ENCODE data around the gene GPR12.

Gene GPR12

DNA sequence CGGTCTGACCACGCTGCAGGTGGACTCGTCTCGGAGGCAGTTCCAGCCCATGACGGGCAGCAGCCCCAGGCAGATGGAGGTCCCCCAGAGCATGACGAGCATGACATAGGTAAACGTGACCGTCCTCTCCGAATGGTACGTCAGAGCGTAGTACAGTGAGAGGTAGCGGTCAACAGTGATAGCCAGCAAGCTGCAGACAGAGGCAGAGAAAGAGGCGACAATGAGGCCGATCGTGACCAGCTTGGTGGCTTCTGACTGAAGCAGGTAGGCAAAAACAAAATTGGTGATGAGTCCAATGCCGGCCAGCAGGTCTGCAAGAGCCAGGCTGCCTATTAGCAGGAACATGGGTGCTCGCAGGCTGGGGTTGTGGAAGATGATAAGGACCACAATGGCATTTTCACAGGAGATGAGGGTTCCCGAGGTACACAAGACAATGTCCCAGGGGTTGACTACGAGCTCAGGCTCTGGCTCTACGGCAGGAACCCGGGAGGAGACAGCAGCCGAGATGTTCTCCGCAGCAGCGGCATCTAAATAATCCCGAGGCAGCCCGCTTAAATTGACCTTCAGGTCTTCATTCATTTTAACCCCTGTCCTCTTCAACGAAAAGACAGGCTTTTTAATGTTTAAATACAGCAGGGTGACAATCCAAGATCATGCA, 1.2 kb downstream of the GPR12 start:
- Histone ChIP-seq H3K4me3 (ENCODE audit: low read length) (no peak overlapping the region), H3F3A (ENCODE audit: control insufficient read depth, insufficient read depth) (no peaks in the 10 kb centered on the region), H3K27me3 (ENCODE audit: control insufficient read depth, low read length) (peaks cover 4% of the 10 kb centered on the region; the same call in 1 of the 2 replicates), H3K27ac (ENCODE audit: low read depth, low read length) (no peak overlapping the region), H3K4me1 (ENCODE audit: control insufficient read depth, low read length) (no peaks in the 10 kb centered on the region), H4K20me1 (ENCODE audit: control insufficient read depth, insufficient read depth, low read depth, low read length) (no peaks in the 10 kb centered on the region), H3K9me2 (replicated peaks; ENCODE audit: control insufficient read depth, low read length) (no peaks in the 10 kb centered on the region), H3K9me3 (ENCODE audit: control insufficient read depth, insufficient read depth, low read length) (no peaks in the 10 kb centered on the region), H3K4me2 (ENCODE audit: low read length) (no peak overlapping the region), H3K79me2 (ENCODE audit: control insufficient read depth, low read length) (no peaks in the 10 kb centered on the region), H3K36me3 (ENCODE audit: control insufficient read depth, low read length) (no peaks in the 10 kb centered on the region)
- no peak for TF ChIP-seq EZH2phosphoT487 (IDR thresholded peaks at IDR 0.05; ENCODE audit: borderline replicate concordance, low read length)
- TF ChIP-seq, protein P1, sequence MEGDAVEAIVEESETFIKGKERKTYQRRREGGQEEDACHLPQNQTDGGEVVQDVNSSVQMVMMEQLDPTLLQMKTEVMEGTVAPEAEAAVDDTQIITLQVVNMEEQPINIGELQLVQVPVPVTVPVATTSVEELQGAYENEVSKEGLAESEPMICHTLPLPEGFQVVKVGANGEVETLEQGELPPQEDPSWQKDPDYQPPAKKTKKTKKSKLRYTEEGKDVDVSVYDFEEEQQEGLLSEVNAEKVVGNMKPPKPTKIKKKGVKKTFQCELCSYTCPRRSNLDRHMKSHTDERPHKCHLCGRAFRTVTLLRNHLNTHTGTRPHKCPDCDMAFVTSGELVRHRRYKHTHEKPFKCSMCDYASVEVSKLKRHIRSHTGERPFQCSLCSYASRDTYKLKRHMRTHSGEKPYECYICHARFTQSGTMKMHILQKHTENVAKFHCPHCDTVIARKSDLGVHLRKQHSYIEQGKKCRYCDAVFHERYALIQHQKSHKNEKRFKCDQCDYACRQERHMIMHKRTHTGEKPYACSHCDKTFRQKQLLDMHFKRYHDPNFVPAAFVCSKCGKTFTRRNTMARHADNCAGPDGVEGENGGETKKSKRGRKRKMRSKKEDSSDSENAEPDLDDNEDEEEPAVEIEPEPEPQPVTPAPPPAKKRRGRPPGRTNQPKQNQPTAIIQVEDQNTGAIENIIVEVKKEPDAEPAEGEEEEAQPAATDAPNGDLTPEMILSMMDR (IDR thresholded peaks at IDR 0.05; ENCODE audit: low read depth, low read length, poor library complexity, severe bottlenecking) = no peak

- TF ChIP-seq EZH2phosphoT487 (IDR thresholded peaks at IDR 0.05; ENCODE audit: borderline replicate concordance, low read length) = no peak
- TF ChIP-seq, protein P1 (IDR thresholded peaks at IDR 0.05; ENCODE audit: low read depth, low read length, poor library complexity, severe bottlenecking) = no peak
- Histone ChIP-seq H3K27me3 (ENCODE audit: control insufficient read depth, low read length) (peaks cover 4% of the 10 kb centered on the region; the same call in 1 of the 2 replicates), H3K4me3 (ENCODE audit: low read length) (no peak overlapping the region), H3K4me1 (ENCODE audit: control insufficient read depth, low read length) (no peaks in the 10 kb centered on the region), H3K4me2 (ENCODE audit: low read length) (no peak overlapping the region), H3K9me3 (ENCODE audit: control insufficient read depth, insufficient read depth, low read length) (no peaks in the 10 kb centered on the region), H3K79me2 (ENCODE audit: control insufficient read depth, low read length) (no peaks in the 10 kb centered on the region), H3K9me2 (replicated peaks; ENCODE audit: control insufficient read depth, low read length) (no peaks in the 10 kb centered on the region), H3F3A (ENCODE audit: control insufficient read depth, insufficient read depth) (no peaks in the 10 kb centered on the region), H4K20me1 (ENCODE audit: control insufficient read depth, insufficient read depth, low read depth, low read length) (no peaks in the 10 kb centered on the region), H3K36me3 (ENCODE audit: control insufficient read depth, low read length) (no peaks in the 10 kb centered on the region), H3K27ac (ENCODE audit: low read depth, low read length) (no peak overlapping the region)
Measured at GRCh38 chr13:26758496-26759157, 2.0 kb downstream of the GPR12 start.

GRCh38 chr13:26756961-26757360, 3.6 kb downstream of the GPR12 start:
- H3K36me3 ChIP-seq (ENCODE audit: control insufficient read depth, low read length) = no peaks in the 10 kb centered on the region
- no peaks in the 10 kb centered on the region for H3K9me2 ChIP-seq (replicated peaks; ENCODE audit: control insufficient read depth, low read length)
- H3K79me2 ChIP-seq (ENCODE audit: control insufficient read depth, low read length) = no peaks in the 10 kb centered on the region
- no peaks in the 10 kb centered on the region for H3K4me1 ChIP-seq (ENCODE audit: control insufficient read depth, low read length)
- no peaks in the 10 kb centered on the region for H3F3A ChIP-seq (ENCODE audit: control insufficient read depth, insufficient read depth)
- H3K4me2 ChIP-seq (ENCODE audit: low read length) = no peak overlapping the region
- H4K20me1 ChIP-seq (ENCODE audit: control insufficient read depth, insufficient read depth, low read depth, low read length) = no peaks in the 10 kb centered on the region
- H3K9me3 ChIP-seq (ENCODE audit: control insufficient read depth, insufficient read depth, low read length) = no peaks in the 10 kb centered on the region
- H3K4me3 ChIP-seq (ENCODE audit: low read length) = no peak overlapping the region
- H3K27ac ChIP-seq (ENCODE audit: low read depth, low read length) = no peak overlapping the region
- peaks cover 10% of the 10 kb centered on the region; the same call in 1 of the 2 replicates for H3K27me3 ChIP-seq (ENCODE audit: control insufficient read depth, low read length)
- TF ChIP-seq, protein P1 (IDR thresholded peaks at IDR 0.05; ENCODE audit: low read depth, low read length, poor library complexity, severe bottlenecking) = no peak
- TF ChIP-seq EZH2phosphoT487 (IDR thresholded peaks at IDR 0.05; ENCODE audit: borderline replicate concordance, low read length) = no peak

Measured in DOHH2 (cell line).